ACC112 (cell line): Measurements from ENCODE around the gene TACC2.

Experiments used
- H2AFZ ChIP-seq: fragments of 200-600 bp; sonication (generic); one replicate; pipeline ENCODE4 v1.6.0; 2017; ENCODE audit warnings: antibody characterized with exemption, low read length; ENCODE audit not compliant: unreplicated experiment
- H3K27ac ChIP-seq: fragments of 200-600 bp; sonication (generic); 2 replicates; pipeline ENCODE4 v1.5.1; 2014; ENCODE audit warnings: low read depth, mild to moderate bottlenecking, antibody characterized with exemption, low read length, moderate library complexity
- H3K27me3 ChIP-seq: fragments of 200-600 bp; sonication (generic); 2 replicates; pipeline ENCODE4 v1.6.1; 2014; ENCODE audit warnings: mild to moderate bottlenecking, antibody characterized with exemption, low read length, moderate library complexity, mixed read lengths; ENCODE audit not compliant: insufficient read depth
- H3K36me3 ChIP-seq: fragments of 200-600 bp; sonication (generic); 2 replicates; pipeline ENCODE4 v1.6.1; 2016; ENCODE audit warnings: mild to moderate bottlenecking, antibody characterized with exemption, low read length, moderate library complexity, mixed read lengths; ENCODE audit not compliant: insufficient read depth
- H3K4me1 ChIP-seq: fragments of 200-600 bp; sonication (generic); one replicate; pipeline ENCODE4 v1.6.1; 2016; ENCODE audit warnings: low read length, mixed read lengths; ENCODE audit not compliant: insufficient read depth, unreplicated experiment, control insufficient read depth
- H3K4me3 ChIP-seq: fragments of 200-600 bp; sonication (generic); 2 replicates; pipeline ENCODE4 v1.5.1; 2014; ENCODE audit warnings: mild to moderate bottlenecking, low read depth, low read length
- H3K79me2 ChIP-seq: fragments of 200-600 bp; sonication (generic); one replicate; pipeline ENCODE4 v1.6.0; 2016; ENCODE audit warnings: low read length; ENCODE audit not compliant: control insufficient read depth, unreplicated experiment, insufficient read depth

The TACC2 gene

GRCh38 chr10:122290833-122291532 is 302.0 kb downstream of the TACC2 start:
- no peak overlapping the region for H2AFZ ChIP-seq
- no peak overlapping the region for H3K4me3 ChIP-seq
- H3K79me2 ChIP-seq, result no peaks in the 10 kb centered on the region
- H3K27me3 ChIP-seq, result peaks cover 6% of the 10 kb centered on the region; the same call in 1 of the 2 replicates
- peaks cover 4% of the 10 kb centered on the region for H3K4me1 ChIP-seq
- H3K27ac ChIP-seq, result no peak overlapping the region
- no peaks in the 10 kb centered on the region for H3K36me3 ChIP-seq

GRCh38 chr10:122291739-122292138 is 302.8 kb downstream of the TACC2 start:
- Histone ChIP-seq H3K27ac (no peak overlapping the region), H3K4me1 (peaks cover 4% of the 10 kb centered on the region), H3K4me3 (no peak overlapping the region), H3K36me3 (no peaks in the 10 kb centered on the region), H3K27me3 (peaks cover 6% of the 10 kb centered on the region; the same call in 1 of the 2 replicates), H3K79me2 (no peaks in the 10 kb centered on the region), H2AFZ (no peak overlapping the region)

GRCh38 chr10:122292376-122292775 is 303.4 kb downstream of the TACC2 start:
- no peak overlapping the region for H3K27ac ChIP-seq

GRCh38 chr10:122293156-122293960 is 304.4 kb downstream of the TACC2 start:
- Histone ChIP-seq H3K27me3 (peaks cover 6% of the 10 kb centered on the region; the same call in 1 of the 2 replicates), H2AFZ (no peak overlapping the region), H3K36me3 (no peaks in the 10 kb centered on the region), H3K79me2 (no peaks in the 10 kb centered on the region), H3K27ac (no peak overlapping the region), H3K4me1 (no peaks in the 10 kb centered on the region), H3K4me3 (no peak overlapping the region)

More at GRCh38 chr10:122292376-122292775, 303.4 kb downstream of the TACC2 start:
- H3K4me1 ChIP-seq, result peaks cover 3% of the 10 kb centered on the region
- no peaks in the 10 kb centered on the region for H3K36me3 ChIP-seq
- H3K79me2 ChIP-seq, result no peaks in the 10 kb centered on the region
- peaks cover 6% of the 10 kb centered on the region; the same call in 1 of the 2 replicates for H3K27me3 ChIP-seq
- H3K4me3 ChIP-seq, result no peak overlapping the region
- H2AFZ ChIP-seq, result no peak overlapping the region

- no peaks in the 10 kb centered on the region for H3K36me3 ChIP-seq
- H3K27me3 ChIP-seq, result 0 out of 2 replicates have a peak, but pooled peaks cover 6% of the 10 kb centered on the region
- H3K27ac ChIP-seq, result no peak overlapping the region
- H2AFZ ChIP-seq, result no peak overlapping the region
- no peak overlapping the region for H3K4me3 ChIP-seq
- no peaks in the 10 kb centered on the region for H3K4me1 ChIP-seq
- no peaks in the 10 kb centered on the region for H3K79me2 ChIP-seq
Measured at GRCh38 chr10:122293961-122294380, 305.0 kb downstream of the TACC2 start.

GRCh38 chr10:122294511-122295450 is 305.8 kb downstream of the TACC2 start:
- 0 out of 2 replicates have a peak, but pooled peaks cover 6% of the 10 kb centered on the region for H3K27me3 ChIP-seq
- no peak overlapping the region for H3K27ac ChIP-seq
- no peak overlapping the region for H3K4me3 ChIP-seq
- H3K4me1 ChIP-seq, result no peaks in the 10 kb centered on the region
- no peaks in the 10 kb centered on the region for H3K79me2 ChIP-seq
- no peak overlapping the region for H2AFZ ChIP-seq
- no peaks in the 10 kb centered on the region for H3K36me3 ChIP-seq

GRCh38 chr10:122295451-122295809 is 306.5 kb downstream of the TACC2 start:
- no peaks in the 10 kb centered on the region for H3K36me3 ChIP-seq
- no peak overlapping the region for H3K4me3 ChIP-seq
- H2AFZ ChIP-seq, result no peak overlapping the region
- H3K79me2 ChIP-seq, result no peaks in the 10 kb centered on the region
- H3K27ac ChIP-seq, result no peak overlapping the region
- H3K4me1 ChIP-seq, result peaks cover under 1% of the 10 kb centered on the region
- 0 out of 2 replicates have a peak, but pooled peaks cover 6% of the 10 kb centered on the region for H3K27me3 ChIP-seq

- Histone ChIP-seq H2AFZ (no peak overlapping the region), H3K27ac (no peak overlapping the region), H3K79me2 (no peaks in the 10 kb centered on the region), H3K36me3 (no peaks in the 10 kb centered on the region), H3K4me3 (no peak overlapping the region), H3K4me1 (peaks cover 9% of the 10 kb centered on the region), H3K27me3 (0 out of 2 replicates have a peak, but pooled peaks cover 6% of the 10 kb centered on the region)
Measured at GRCh38 chr10:122296363-122297120, 307.6 kb downstream of the TACC2 start.

- Histone ChIP-seq H3K27me3 (0 out of 2 replicates have a peak, but pooled peaks cover 6% of the 10 kb centered on the region), H2AFZ (no peak overlapping the region), H3K79me2 (no peaks in the 10 kb centered on the region), H3K36me3 (no peaks in the 10 kb centered on the region), H3K4me1 (peaks cover 13% of the 10 kb centered on the region), H3K4me3 (no peak overlapping the region), H3K27ac (no peak overlapping the region)
Measured at GRCh38 chr10:122297583-122297982, 308.6 kb downstream of the TACC2 start.
